ENCODE measurements around the gene CFDP1. TPM values are rescaled to one million over a fixed set of nuclear protein-coding genes. Genes with fewer than 3 reads are reported as not detected.

The CFDP1 gene
- total RNA-seq, 1 donor: 41.3 TPM

GRCh38 chr16:75304521-75305363 is 128.6 kb downstream of the CFDP1 start:
- peaks cover 2% of the 10 kb centered on the region for H3K79me2 ChIP-seq (ENCODE audit: insufficient read depth, low read length)
- peak overlapping the region; percentile 97 for H3K27ac ChIP-seq (ENCODE audit: low read depth, low read length)
- no peaks in the 10 kb centered on the region for H3K27me3 ChIP-seq (ENCODE audit: insufficient read depth, low read length)
- no peaks in the 10 kb centered on the region for H3K9me3 ChIP-seq (ENCODE audit: low read depth, low read length)
- no peaks in the 10 kb centered on the region for H4K20me1 ChIP-seq (ENCODE audit: insufficient read depth, low read length)
- H2AFZ ChIP-seq (ENCODE audit: low read length): peak overlapping the region; percentile 8
- DNase-seq (ENCODE audit: insufficient read length, low spot score, missing footprints): peak; percentile 85
- peak overlapping the region; percentile 49 for H3K4me2 ChIP-seq (ENCODE audit: insufficient read depth, low read length)
- peaks cover 8% of the 10 kb centered on the region for H3K36me3 ChIP-seq (ENCODE audit: insufficient read depth, low read length)
- peak; percentile 13 for TF ChIP-seq CTCF (IDR thresholded peaks at IDR 0.05; ENCODE audit: extremely low read depth, low read depth, low read length)
- peak overlapping the region; percentile 31 for H3K4me3 ChIP-seq (ENCODE audit: insufficient read depth, low read length)
- peaks cover 28% of the 10 kb centered on the region for H3K4me1 ChIP-seq (ENCODE audit: insufficient read depth, low read length)

DNA sequence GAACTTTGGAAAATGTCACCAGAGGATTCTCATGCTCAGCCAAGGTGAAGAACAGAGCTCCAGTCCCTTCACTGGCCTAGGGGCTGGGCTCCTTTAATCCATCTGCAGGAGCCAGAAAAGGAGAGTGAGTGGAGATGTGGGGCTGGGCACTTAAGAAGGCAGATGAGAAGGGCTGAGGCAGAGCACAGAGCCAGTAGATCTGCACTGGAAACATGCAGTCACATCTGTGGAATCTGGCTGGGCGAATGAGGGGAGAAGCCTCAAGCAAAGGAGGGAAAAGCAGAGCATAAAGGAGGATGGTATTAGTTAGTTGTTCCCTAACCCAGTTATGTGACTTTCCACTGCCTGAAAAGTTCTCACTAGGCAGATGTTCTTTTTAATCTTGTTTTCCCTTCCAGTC is 131.5 kb downstream of the CFDP1 start:
- DNase-seq (ENCODE audit: insufficient read length, low spot score, missing footprints): no peak
- no peak overlapping the region for H3K4me2 ChIP-seq (ENCODE audit: insufficient read depth, low read length)
- H3K27ac ChIP-seq (ENCODE audit: low read depth, low read length): no peak overlapping the region
- TF ChIP-seq CTCF (IDR thresholded peaks at IDR 0.05; ENCODE audit: extremely low read depth, low read depth, low read length): no peak
- H3K27me3 ChIP-seq (ENCODE audit: insufficient read depth, low read length): no peaks in the 10 kb centered on the region
- H3K4me3 ChIP-seq (ENCODE audit: insufficient read depth, low read length): no peak overlapping the region
- peaks cover 8% of the 10 kb centered on the region for H3K36me3 ChIP-seq (ENCODE audit: insufficient read depth, low read length)
- H3K9me3 ChIP-seq (ENCODE audit: low read depth, low read length): no peaks in the 10 kb centered on the region
- H3K4me1 ChIP-seq (ENCODE audit: insufficient read depth, low read length): peaks cover 26% of the 10 kb centered on the region
- no peaks in the 10 kb centered on the region for H4K20me1 ChIP-seq (ENCODE audit: insufficient read depth, low read length)
- no peaks in the 10 kb centered on the region for H3K79me2 ChIP-seq (ENCODE audit: insufficient read depth, low read length)
- no peak overlapping the region for H2AFZ ChIP-seq (ENCODE audit: low read length)

GRCh38 chr16:75298267-75298666 is 135.0 kb downstream of the CFDP1 start:
- no peak for DNase-seq (ENCODE audit: insufficient read length, low spot score, missing footprints)
- TF ChIP-seq CTCF (IDR thresholded peaks at IDR 0.05; ENCODE audit: extremely low read depth, low read depth, low read length): no peak
- Histone ChIP-seq H3K9me3 (ENCODE audit: low read depth, low read length) (no peaks in the 10 kb centered on the region), H4K20me1 (ENCODE audit: insufficient read depth, low read length) (no peaks in the 10 kb centered on the region), H3K4me1 (ENCODE audit: insufficient read depth, low read length) (no peaks in the 10 kb centered on the region), H3K27me3 (ENCODE audit: insufficient read depth, low read length) (no peaks in the 10 kb centered on the region), H3K79me2 (ENCODE audit: insufficient read depth, low read length) (no peaks in the 10 kb centered on the region), H3K4me2 (ENCODE audit: insufficient read depth, low read length) (no peak overlapping the region), H3K36me3 (ENCODE audit: insufficient read depth, low read length) (peaks cover 14% of the 10 kb centered on the region), H2AFZ (ENCODE audit: low read length) (no peak overlapping the region), H3K4me3 (ENCODE audit: insufficient read depth, low read length) (no peak overlapping the region), H3K27ac (ENCODE audit: low read depth, low read length) (no peak overlapping the region)

GRCh38 chr16:75296606-75297005 is 136.7 kb downstream of the CFDP1 start:
- TF ChIP-seq CTCF (IDR thresholded peaks at IDR 0.05; ENCODE audit: extremely low read depth, low read depth, low read length): no peak
- Histone ChIP-seq H4K20me1 (ENCODE audit: insufficient read depth, low read length) (no peaks in the 10 kb centered on the region), H3K27me3 (ENCODE audit: insufficient read depth, low read length) (no peaks in the 10 kb centered on the region), H3K27ac (ENCODE audit: low read depth, low read length) (no peak overlapping the region), H3K4me3 (ENCODE audit: insufficient read depth, low read length) (no peak overlapping the region), H3K36me3 (ENCODE audit: insufficient read depth, low read length) (peaks cover 24% of the 10 kb centered on the region), H3K4me1 (ENCODE audit: insufficient read depth, low read length) (no peaks in the 10 kb centered on the region), H2AFZ (ENCODE audit: low read length) (no peak overlapping the region), H3K9me3 (ENCODE audit: low read depth, low read length) (no peaks in the 10 kb centered on the region), H3K79me2 (ENCODE audit: insufficient read depth, low read length) (no peaks in the 10 kb centered on the region), H3K4me2 (ENCODE audit: insufficient read depth, low read length) (no peak overlapping the region)
- peak; percentile 63 for DNase-seq (ENCODE audit: insufficient read length, low spot score, missing footprints)

Data from osteoblast (primary cell).